ENCODE measurements around the gene CELSR1. TPM values are rescaled to one million over a fixed set of nuclear protein-coding genes. Genes with fewer than 3 reads are reported as not detected.

CELSR1 gene
- total RNA-seq, 1 experiment from 2014 or later = 22.6 TPM

GRCh38 chr22:46569055-46569847 is 31.8 kb upstream of the CELSR1 start:
- Histone ChIP-seq H3K14ac (ENCODE audit: insufficient read depth, low read length) (no peak overlapping the region), H2AFZ (ENCODE audit: low read length) (no peak overlapping the region), H3K4me2 (ENCODE audit: insufficient read depth, insufficient read length, low read length) (no peak overlapping the region), H2BK15ac (ENCODE audit: low read depth, low read length) (no peak overlapping the region), H3K9ac (ENCODE audit: extremely low read depth, insufficient read length, low read length) (no peak overlapping the region), H2BK5ac (ENCODE audit: insufficient read length, low read length) (no peak overlapping the region), H2BK12ac (ENCODE audit: insufficient read length, low read depth, low read length) (no peak overlapping the region), H3K9me3 (ENCODE audit: control insufficient read depth, low read depth, low read length) (no peaks in the 10 kb centered on the region), H3K18ac (ENCODE audit: insufficient read length, low read depth, low read length) (no peak overlapping the region), H2AK5ac (ENCODE audit: insufficient read length, low read length) (no peak overlapping the region), H3K27me3 (ENCODE audit: insufficient read depth, low read length) (no peaks in the 10 kb centered on the region; the same call in 1 of the 2 replicates), H4K5ac (ENCODE audit: insufficient read length, low read depth, low read length) (no peak overlapping the region), H4K20me1 (ENCODE audit: control insufficient read depth, insufficient read depth, insufficient read length) (no peaks in the 10 kb centered on the region), H3K79me1 (ENCODE audit: insufficient read depth, low read depth, low read length, poor library complexity, severe bottlenecking) (no peaks in the 10 kb centered on the region), H3K4me1 (ENCODE audit: insufficient read depth, low read length) (no peaks in the 10 kb centered on the region), H4K91ac (ENCODE audit: insufficient read length, low read depth, low read length) (no peak overlapping the region), H3K27ac (ENCODE audit: insufficient read length, low read depth, low read length) (no peak overlapping the region), H3T11ph (ENCODE audit: low read length) (no peak overlapping the region), H3K23ac (ENCODE audit: insufficient read length, low read depth, low read length) (no peak overlapping the region), H3K56ac (ENCODE audit: insufficient read length, low read depth, low read length) (no peak overlapping the region), H2BK120ac (ENCODE audit: low read depth, low read length, poor library complexity, severe bottlenecking) (no peak overlapping the region), H4K8ac (replicated peaks; ENCODE audit: insufficient read length, low read depth, low read length) (no peak overlapping the region), H3K23me2 (ENCODE audit: insufficient read length, low read depth, low read length, poor library complexity, severe bottlenecking) (no peaks in the 10 kb centered on the region), H2BK20ac (ENCODE audit: low read depth, low read length, poor library complexity, severe bottlenecking) (no peak overlapping the region), H3K4ac (ENCODE audit: low read depth, low read length) (no peak overlapping the region), H3K79me2 (ENCODE audit: insufficient read depth, low read length) (no peaks in the 10 kb centered on the region)
- no peak for TF ChIP-seq CTCF (conservative IDR thresholded peaks at IDR 0.05)
- Mint-ChIP-seq H3K36me3 (ENCODE audit: insufficient read depth in 1 of 3, low read depth in 3 of 3) (peaks cover 0 to 5% (median 0%) of the 10 kb centered on the region in 3 experiments; a peak in 3 of 7 replicates), H3K27me3 (ENCODE audit: low read depth) (peaks cover 12% of the 10 kb centered on the region), H3K27ac (no peak overlapping the region), H3K4me1 (peaks cover 0 to 4% of the 10 kb centered on the region in 2 experiments; a peak in 1 of 4 replicates), H3K9me3 (peaks cover 15 to 18% of the 10 kb centered on the region in 2 experiments), H3K4me3 (no peak overlapping the region)
- WGBS (ENCODE audit: extremely low coverage, insufficient read length, low lambda C conversion rate) = no CpG with 5 or more reads among the region's 23 CpGs
- no peak for DNase-seq

All from H9 (cell line).